ENCODE measurements around the gene POU3F1. TPM values are rescaled to one million over a fixed set of nuclear protein-coding genes. Genes with fewer than 3 reads are reported as not detected.
A peak's percentile ranks its signal among the peaks of the same experiment; 100 is the strongest.

The POU3F1 gene
- total RNA-seq, 1 donor from 2014 or later: 10.7 TPM

GRCh38 chr1:38061290-38061689 lies 14.7 kb upstream of the POU3F1 start:
- DNase-seq (ENCODE audit: low read depth, low spot score): no peak
- H3K27me3 Mint-ChIP-seq (ENCODE audit: low read depth): peaks cover 2% of the 10 kb centered on the region
- H3K9me3 Mint-ChIP-seq: no peaks in the 10 kb centered on the region
- no peaks in the 10 kb centered on the region for H3K36me3 Mint-ChIP-seq (ENCODE audit: low read depth)
- no peak for TF ChIP-seq CTCF (conservative IDR thresholded peaks at IDR 0.05)
- no peak overlapping the region for H3K27ac Mint-ChIP-seq (ENCODE audit: unreplicated experiment)
- H3K4me3 Mint-ChIP-seq: no peak overlapping the region
- peaks cover 38% of the 10 kb centered on the region for H3K4me1 Mint-ChIP-seq

- no peak for DNase-seq (ENCODE audit: low read depth, low spot score)
- Mint-ChIP-seq H3K27me3 (ENCODE audit: low read depth) (peaks cover 2% of the 10 kb centered on the region), H3K27ac (ENCODE audit: unreplicated experiment) (peak overlapping the region; percentile 78), H3K4me3 (no peak overlapping the region), H3K4me1 (peaks cover 42% of the 10 kb centered on the region), H3K9me3 (no peaks in the 10 kb centered on the region), H3K36me3 (ENCODE audit: low read depth) (no peaks in the 10 kb centered on the region)
- no peak for TF ChIP-seq CTCF (conservative IDR thresholded peaks at IDR 0.05)
Observed at GRCh38 chr1:38060498-38060897, 13.9 kb upstream of the POU3F1 start.

GRCh38 chr1:38059635-38060250 lies 13.2 kb upstream of the POU3F1 start:
- Mint-ChIP-seq H3K9me3 (no peaks in the 10 kb centered on the region), H3K27me3 (ENCODE audit: low read depth) (peaks cover 4% of the 10 kb centered on the region), H3K4me1 (peaks cover 42% of the 10 kb centered on the region), H3K36me3 (ENCODE audit: low read depth) (no peaks in the 10 kb centered on the region), H3K27ac (ENCODE audit: unreplicated experiment) (peak overlapping the region; percentile 78), H3K4me3 (no peak overlapping the region)
- DNase-seq (ENCODE audit: low read depth, low spot score): no peak
- no peak for TF ChIP-seq CTCF (conservative IDR thresholded peaks at IDR 0.05)

GRCh38 chr1:38055965-38056364 lies 9.4 kb upstream of the POU3F1 start:
- TF ChIP-seq CTCF (conservative IDR thresholded peaks at IDR 0.05): no peak
- Mint-ChIP-seq H3K9me3 (no peaks in the 10 kb centered on the region), H3K4me1 (peaks cover 50% of the 10 kb centered on the region), H3K36me3 (ENCODE audit: low read depth) (no peaks in the 10 kb centered on the region), H3K27me3 (ENCODE audit: low read depth) (peaks cover 23% of the 10 kb centered on the region), H3K27ac (ENCODE audit: unreplicated experiment) (no peak overlapping the region), H3K4me3 (no peak overlapping the region)
- DNase-seq (ENCODE audit: low read depth, low spot score): no peak

GRCh38 chr1:38055398-38055797 lies 8.8 kb upstream of the POU3F1 start:
- DNase-seq (ENCODE audit: low read depth, low spot score): no peak
- no peak for TF ChIP-seq CTCF (conservative IDR thresholded peaks at IDR 0.05)
- no peaks in the 10 kb centered on the region for H3K36me3 Mint-ChIP-seq (ENCODE audit: low read depth)
- peaks cover 56% of the 10 kb centered on the region for H3K4me1 Mint-ChIP-seq
- no peak overlapping the region for H3K4me3 Mint-ChIP-seq
- no peaks in the 10 kb centered on the region for H3K9me3 Mint-ChIP-seq
- H3K27me3 Mint-ChIP-seq (ENCODE audit: low read depth): peaks cover 24% of the 10 kb centered on the region
- H3K27ac Mint-ChIP-seq (ENCODE audit: unreplicated experiment): no peak overlapping the region

Data from neural crest cell (in vitro differentiated cells).